SK-N-MC (cell line): ENCODE data around the gene TMEM95.

Experiments
- EZH2 ChIP-seq: fragments of 200-600 bp; sonication (generic); IDR thresholded peaks from one replicate; pipeline ENCODE4 v1.6.1; 2017; ENCODE audit warnings: antibody characterized with exemption
- POLR2AphosphoS5 ChIP-seq: IDR thresholded peaks from 2 replicates; pipeline ENCODE4 v1.6.1; 2012; ENCODE audit warnings: mild to moderate bottlenecking, low read depth, low read length, borderline replicate concordance

- TF ChIP-seq POLR2AphosphoS5 (peak; percentile 82), EZH2 (no peak)
Measured at GRCh38 chr17:7306911-7307685, 47.9 kb upstream of the TMEM95 start, which contains the start of gene EIF5A.
